LNCaP clone FGC (cell line): Measurements from ENCODE around the gene IMMP2L.

Experiments
- DNase-seq: peaks from one replicate; pipeline ENCODE4 v3.0.0-alpha.2; 2011; ENCODE audit warnings: low read depth
- H3K4me3 ChIP-seq: 2 replicates; pipeline ENCODE4 v1.5.1; 2011; ENCODE audit warnings: mild to moderate bottlenecking, low read depth, low read length, control low read depth
- TF ChIP-seq, protein P1 (sequence below): IDR thresholded peaks from 2 replicates; pipeline ENCODE4 v1.5.1; 2012; ENCODE audit warnings: mild to moderate bottlenecking; ENCODE audit not compliant: control insufficient read depth, insufficient read depth; ENCODE audit errors: extremely low read depth

The IMMP2L gene

GRCh38 chr7:111047595-111047994, 514.7 kb downstream of the IMMP2L start:
- TF ChIP-seq, protein P1, sequence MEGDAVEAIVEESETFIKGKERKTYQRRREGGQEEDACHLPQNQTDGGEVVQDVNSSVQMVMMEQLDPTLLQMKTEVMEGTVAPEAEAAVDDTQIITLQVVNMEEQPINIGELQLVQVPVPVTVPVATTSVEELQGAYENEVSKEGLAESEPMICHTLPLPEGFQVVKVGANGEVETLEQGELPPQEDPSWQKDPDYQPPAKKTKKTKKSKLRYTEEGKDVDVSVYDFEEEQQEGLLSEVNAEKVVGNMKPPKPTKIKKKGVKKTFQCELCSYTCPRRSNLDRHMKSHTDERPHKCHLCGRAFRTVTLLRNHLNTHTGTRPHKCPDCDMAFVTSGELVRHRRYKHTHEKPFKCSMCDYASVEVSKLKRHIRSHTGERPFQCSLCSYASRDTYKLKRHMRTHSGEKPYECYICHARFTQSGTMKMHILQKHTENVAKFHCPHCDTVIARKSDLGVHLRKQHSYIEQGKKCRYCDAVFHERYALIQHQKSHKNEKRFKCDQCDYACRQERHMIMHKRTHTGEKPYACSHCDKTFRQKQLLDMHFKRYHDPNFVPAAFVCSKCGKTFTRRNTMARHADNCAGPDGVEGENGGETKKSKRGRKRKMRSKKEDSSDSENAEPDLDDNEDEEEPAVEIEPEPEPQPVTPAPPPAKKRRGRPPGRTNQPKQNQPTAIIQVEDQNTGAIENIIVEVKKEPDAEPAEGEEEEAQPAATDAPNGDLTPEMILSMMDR = no peak
- no peak for DNase-seq
- no peak overlapping the region for H3K4me3 ChIP-seq

DNA sequence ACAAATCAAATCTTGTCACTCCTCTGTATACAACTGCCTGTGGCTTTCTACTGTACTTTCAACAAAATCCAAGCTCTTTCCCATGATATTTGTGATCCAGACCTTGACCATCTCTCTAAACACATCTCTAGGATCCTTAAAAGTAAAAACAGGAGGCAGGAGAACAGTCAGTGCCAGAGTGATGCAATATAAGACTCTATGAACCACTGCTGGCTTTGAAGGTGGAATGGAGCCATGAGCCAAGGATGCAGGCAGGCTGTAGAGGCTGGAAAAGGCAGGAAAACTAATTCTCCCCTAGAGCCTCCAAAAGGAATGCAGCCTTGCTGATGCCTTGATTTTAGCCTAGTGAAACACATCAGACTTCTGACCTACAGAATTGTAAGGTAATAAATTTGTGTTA, 516.8 kb downstream of the IMMP2L start:
- no peak for DNase-seq
- TF ChIP-seq, protein P1 = no peak
- no peak overlapping the region for H3K4me3 ChIP-seq

DNA sequence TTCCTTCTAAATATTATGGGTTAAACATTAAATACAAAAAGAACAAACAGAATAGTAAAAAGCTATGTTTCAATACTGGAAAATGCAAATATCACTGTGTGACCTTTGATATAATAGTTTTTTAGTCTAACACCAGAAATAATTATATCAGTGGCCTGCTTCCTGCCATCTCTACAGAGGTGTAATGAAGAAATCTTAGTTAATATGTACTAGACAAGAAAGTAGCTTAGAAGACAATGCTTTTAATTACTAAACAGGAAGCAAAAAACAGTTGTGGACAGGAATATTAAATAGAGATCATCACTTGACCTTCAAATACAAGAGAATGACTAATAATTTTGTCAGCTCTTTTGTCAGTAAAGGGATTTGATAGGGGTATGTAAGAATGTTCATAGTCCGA, 518.7 kb downstream of the IMMP2L start:
- H3K4me3 ChIP-seq = no peak overlapping the region
- DNase-seq = no peak

DNA sequence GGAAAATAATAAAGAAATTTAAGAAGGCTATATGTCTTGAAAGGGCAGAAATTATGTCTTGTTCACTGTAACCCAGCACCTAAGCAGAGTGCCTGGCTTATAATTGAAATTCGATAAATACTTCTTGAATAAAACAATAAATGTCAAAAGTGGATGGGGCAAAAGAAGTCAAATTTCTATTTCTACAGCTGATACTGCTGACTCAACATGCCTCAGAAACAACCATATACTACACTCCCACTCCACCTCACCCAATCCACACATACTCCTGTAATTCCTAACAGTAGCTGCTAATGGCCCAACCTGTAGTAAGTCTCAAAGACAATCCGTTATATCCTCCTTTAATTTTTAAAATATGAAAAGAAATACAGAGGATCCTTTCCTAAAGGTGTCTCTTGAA, 519.5 kb downstream of the IMMP2L start:
- H3K4me3 ChIP-seq = no peak overlapping the region
- no peak for DNase-seq
- TF ChIP-seq, protein P1 = no peak

More for the DNA sequence above, 518.7 kb downstream of the IMMP2L start:
- TF ChIP-seq, protein P1 = no peak

GRCh38 chr7:111041577-111041976, 520.7 kb downstream of the IMMP2L start:
- TF ChIP-seq, protein P1 = no peak
- no peak for DNase-seq
- no peak overlapping the region for H3K4me3 ChIP-seq

GRCh38 chr7:111038185-111038584, 524.1 kb downstream of the IMMP2L start:
- no peak for DNase-seq
- H3K4me3 ChIP-seq = no peak overlapping the region
- TF ChIP-seq, protein P1 = no peak

DNA sequence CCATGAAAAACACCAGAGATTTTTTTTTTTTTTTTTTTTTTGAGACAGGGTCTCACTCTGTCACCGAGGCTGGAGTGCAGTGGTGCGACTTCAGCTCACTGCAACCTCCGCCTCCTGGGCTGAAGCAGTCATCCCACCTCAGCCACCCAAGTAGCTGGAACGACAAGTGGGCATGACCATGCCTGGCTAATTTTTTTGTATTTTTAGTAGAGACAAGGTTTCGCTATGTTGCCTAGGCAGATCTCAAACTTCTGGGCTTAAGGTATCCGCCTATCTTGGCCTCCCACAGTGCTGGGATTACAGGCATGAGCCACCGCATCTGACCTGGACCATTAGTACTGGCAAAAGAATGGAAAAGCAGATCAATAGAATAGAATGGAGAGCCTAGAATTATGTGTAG, 530.4 kb downstream of the IMMP2L start:
- TF ChIP-seq, protein P1 = no peak
- no peak overlapping the region for H3K4me3 ChIP-seq
- no peak for DNase-seq
